PC-3 (cell line): ENCODE measurements around the gene HAUS7.

Experiments
- EZH2 ChIP-seq: fragments of 300-600 bp; sonication (generic); IDR thresholded peaks from one replicate; pipeline ENCODE4 v1.6.1; 2017; ENCODE audit warnings: antibody characterized with exemption, mild to moderate bottlenecking, low read length; ENCODE audit not compliant: unreplicated experiment
- EZH2phosphoT487 ChIP-seq: fragments of 300-600 bp; sonication (generic); IDR thresholded peaks from 2 replicates; pipeline ENCODE4 v1.6.1; 2018; ENCODE audit warnings: mild to moderate bottlenecking, antibody characterized with exemption, low read length, borderline replicate concordance
- TF ChIP-seq, protein P1 (sequence below): fragments of 300-600 bp; sonication (generic); conservative IDR thresholded peaks from 2 replicates; pipeline ENCODE4 v1.5.1; 2017; ENCODE audit warnings: antibody characterized with exemption, low read depth, mild to moderate bottlenecking, low read length

DNA sequence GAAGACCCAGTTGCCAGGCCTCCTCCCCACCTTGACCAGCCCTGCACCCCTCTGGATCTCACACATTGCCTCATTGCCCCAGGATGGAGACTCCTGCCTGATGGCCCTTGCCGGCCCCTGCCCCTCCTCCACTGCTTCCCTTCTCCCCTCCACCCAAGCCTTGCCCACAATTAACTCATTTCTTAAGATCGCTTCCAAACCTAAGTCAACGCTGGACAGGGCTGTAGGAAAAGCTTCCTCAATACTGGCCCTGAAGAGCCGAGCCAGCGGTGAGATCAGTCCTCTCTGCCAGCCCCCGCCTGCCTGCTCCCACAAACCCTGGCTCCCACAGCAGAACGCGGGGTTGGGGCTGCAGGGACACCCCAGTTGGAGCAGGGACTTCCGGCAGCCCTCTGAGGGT lies 7.5 kb upstream of the HAUS7 start:
- TF ChIP-seq, protein P1, sequence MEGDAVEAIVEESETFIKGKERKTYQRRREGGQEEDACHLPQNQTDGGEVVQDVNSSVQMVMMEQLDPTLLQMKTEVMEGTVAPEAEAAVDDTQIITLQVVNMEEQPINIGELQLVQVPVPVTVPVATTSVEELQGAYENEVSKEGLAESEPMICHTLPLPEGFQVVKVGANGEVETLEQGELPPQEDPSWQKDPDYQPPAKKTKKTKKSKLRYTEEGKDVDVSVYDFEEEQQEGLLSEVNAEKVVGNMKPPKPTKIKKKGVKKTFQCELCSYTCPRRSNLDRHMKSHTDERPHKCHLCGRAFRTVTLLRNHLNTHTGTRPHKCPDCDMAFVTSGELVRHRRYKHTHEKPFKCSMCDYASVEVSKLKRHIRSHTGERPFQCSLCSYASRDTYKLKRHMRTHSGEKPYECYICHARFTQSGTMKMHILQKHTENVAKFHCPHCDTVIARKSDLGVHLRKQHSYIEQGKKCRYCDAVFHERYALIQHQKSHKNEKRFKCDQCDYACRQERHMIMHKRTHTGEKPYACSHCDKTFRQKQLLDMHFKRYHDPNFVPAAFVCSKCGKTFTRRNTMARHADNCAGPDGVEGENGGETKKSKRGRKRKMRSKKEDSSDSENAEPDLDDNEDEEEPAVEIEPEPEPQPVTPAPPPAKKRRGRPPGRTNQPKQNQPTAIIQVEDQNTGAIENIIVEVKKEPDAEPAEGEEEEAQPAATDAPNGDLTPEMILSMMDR: no peak
- no peak for TF ChIP-seq EZH2
- TF ChIP-seq EZH2phosphoT487: no peak
